Bronchial epithelial cell (primary cell): ENCODE data around the gene KATNA1. TPM values are rescaled to one million over a fixed set of nuclear protein-coding genes. Genes with fewer than 3 reads are reported as not detected.

Source experiments
- DNase-seq: peaks from one replicate; pipeline ENCODE4 v3.0.0-alpha.2; 2010; ENCODE audit warnings: low read depth
- FAIRE-seq: peaks from 2 replicates; lab custom pipeline; 2011; peaks lifted over from hg19 to GRCh38; lab: Jason Lieb, UNC
- H3K27me3 ChIP-seq: 2 replicates; pipeline ENCODE4 v1.5.1; 2011; ENCODE audit warnings: low read length; ENCODE audit not compliant: control insufficient read depth, insufficient read depth
- H3K36me3 ChIP-seq: 2 replicates; pipeline ENCODE4 v1.5.1; 2011; ENCODE audit warnings: low read length; ENCODE audit not compliant: control insufficient read depth, insufficient read depth
- H3K4me3 ChIP-seq: 2 replicates; pipeline ENCODE4 v1.5.1; 2011; ENCODE audit warnings: mild to moderate bottlenecking, low read depth, low read length, control low read depth
- total RNA-seq: library from RNA; depleted of rRNA; stranded (reverse); fragments of >200 nt; gene quantifications from 2 replicates; pipeline ENCODE4 v1.2.1, GENCODE V29; 2014
- TF ChIP-seq, protein P1 (sequence below): IDR thresholded peaks from 2 replicates; pipeline ENCODE4 v1.5.1; 2011; ENCODE audit warnings: mild to moderate bottlenecking, moderate library complexity, low read length, control low read depth, inconsistent platforms; ENCODE audit not compliant: insufficient read depth, severe bottlenecking

The KATNA1 gene
- 30.0 and 37.6 TPM in 2 replicates for total RNA-seq

DNA sequence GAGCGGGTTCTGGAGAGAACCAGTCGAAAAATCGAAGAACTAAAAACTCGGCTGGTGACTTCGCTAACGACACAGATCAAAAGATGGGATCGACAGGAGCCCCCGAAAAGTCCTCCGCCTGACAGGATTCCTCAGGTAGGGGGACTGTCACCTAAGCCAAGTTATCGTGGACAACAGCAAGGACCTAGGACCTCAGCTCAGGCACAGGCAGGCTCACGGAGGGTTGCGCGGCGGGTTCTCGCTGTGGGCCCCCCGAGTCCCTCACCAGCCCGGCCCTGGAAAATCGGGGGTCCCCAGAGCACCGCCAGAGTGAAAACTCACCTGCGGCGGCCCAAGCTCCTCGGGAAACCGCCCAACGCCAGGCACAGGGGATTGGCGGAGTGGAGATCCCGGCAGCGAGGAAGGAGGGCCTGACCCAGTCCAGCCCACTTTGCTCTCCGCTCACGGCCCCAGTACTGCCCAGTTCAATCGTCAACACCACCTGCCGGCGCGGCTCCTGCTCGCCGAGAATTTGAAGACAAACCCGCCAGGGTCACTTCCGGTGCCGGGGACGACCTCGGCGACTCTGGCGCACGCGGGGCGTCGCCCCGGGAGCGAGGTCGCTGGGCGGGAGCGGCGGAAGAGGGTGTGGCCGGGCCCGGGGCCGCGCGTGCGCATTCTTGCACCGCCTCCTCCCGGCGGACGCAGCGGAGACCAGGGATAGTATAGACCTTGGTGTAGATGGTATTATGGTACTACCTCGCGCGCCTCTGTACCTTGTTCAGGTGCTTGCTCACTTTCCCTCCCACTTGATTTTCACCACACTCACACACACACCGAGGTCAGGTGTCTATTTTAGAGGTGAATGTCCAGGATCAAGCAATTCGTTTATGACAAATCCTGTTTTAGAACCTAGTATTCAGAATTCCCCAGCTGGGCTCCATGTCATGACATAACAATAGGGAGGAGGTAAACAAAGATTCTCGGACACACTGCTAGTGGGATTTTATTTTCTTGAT is at the start of gene KATNA1:
KATNA1 (minus strand) TSS at position 567 of the 998 bp plus-strand sequence. CDS start 10,167 bp downstream, outside the sequence.
- FAIRE-seq (no peak), DNase-seq (peak; percentile 74)
- Histone ChIP-seq H3K4me3 (peak within 1 kb of the TSS; percentile 89), H3K36me3 (no peaks in the 10 kb centered on the region), H3K27me3 (no peaks in the 10 kb centered on the region)
- TF ChIP-seq, protein P1, sequence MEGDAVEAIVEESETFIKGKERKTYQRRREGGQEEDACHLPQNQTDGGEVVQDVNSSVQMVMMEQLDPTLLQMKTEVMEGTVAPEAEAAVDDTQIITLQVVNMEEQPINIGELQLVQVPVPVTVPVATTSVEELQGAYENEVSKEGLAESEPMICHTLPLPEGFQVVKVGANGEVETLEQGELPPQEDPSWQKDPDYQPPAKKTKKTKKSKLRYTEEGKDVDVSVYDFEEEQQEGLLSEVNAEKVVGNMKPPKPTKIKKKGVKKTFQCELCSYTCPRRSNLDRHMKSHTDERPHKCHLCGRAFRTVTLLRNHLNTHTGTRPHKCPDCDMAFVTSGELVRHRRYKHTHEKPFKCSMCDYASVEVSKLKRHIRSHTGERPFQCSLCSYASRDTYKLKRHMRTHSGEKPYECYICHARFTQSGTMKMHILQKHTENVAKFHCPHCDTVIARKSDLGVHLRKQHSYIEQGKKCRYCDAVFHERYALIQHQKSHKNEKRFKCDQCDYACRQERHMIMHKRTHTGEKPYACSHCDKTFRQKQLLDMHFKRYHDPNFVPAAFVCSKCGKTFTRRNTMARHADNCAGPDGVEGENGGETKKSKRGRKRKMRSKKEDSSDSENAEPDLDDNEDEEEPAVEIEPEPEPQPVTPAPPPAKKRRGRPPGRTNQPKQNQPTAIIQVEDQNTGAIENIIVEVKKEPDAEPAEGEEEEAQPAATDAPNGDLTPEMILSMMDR = peak; percentile 16

DNA sequence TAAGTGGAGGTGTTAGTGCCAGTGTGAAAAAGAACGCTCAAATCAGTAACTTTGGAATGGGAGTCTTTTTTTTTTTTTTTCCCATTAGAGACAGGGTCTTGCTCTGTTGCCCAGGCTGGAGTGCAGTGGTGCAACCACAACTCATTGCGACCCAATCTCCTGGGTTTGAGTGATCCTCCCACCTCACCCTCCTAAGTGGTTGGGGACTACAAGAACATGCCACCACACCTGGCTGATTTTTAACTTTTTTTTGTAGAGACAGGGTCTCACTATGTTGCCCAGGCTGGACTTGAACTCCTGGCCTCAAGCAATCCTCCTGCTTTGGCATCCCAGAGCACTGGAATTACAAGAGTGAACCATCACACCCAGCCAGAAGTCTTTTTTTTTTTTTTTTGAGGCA is 49.7 kb upstream of the KATNA1 start:
- DNase-seq (no peak), FAIRE-seq (no peak)
- no peaks in the 10 kb centered on the region for H3K27me3 ChIP-seq
- TF ChIP-seq, protein P1 = no peak
- H3K4me3 ChIP-seq = no peak overlapping the region
- H3K36me3 ChIP-seq = peaks cover 1% of the 10 kb centered on the region

DNA sequence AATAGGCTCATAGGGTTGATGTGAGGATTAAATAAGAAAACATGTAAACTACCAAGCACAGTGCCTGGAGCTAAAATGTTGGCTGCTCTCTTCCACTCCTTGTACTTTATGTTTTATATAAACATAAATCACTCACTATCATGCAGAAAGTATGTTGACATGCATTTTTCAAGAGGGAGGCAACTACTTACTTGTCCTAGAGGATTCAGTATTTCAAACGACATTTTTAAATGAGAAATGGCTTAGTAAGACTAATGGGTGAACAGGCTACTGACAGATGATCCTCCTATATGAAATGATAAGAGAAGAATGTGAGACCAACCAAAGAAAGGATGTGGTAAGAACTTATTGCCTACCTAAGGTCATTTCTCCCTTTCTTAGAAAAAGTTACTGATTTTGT is 48.4 kb upstream of the KATNA1 start:
- Histone ChIP-seq H3K27me3 (no peaks in the 10 kb centered on the region), H3K4me3 (no peak overlapping the region), H3K36me3 (peaks cover 1% of the 10 kb centered on the region)
- TF ChIP-seq, protein P1 = no peak
- FAIRE-seq (no peak), DNase-seq (peak; percentile 61)

DNA sequence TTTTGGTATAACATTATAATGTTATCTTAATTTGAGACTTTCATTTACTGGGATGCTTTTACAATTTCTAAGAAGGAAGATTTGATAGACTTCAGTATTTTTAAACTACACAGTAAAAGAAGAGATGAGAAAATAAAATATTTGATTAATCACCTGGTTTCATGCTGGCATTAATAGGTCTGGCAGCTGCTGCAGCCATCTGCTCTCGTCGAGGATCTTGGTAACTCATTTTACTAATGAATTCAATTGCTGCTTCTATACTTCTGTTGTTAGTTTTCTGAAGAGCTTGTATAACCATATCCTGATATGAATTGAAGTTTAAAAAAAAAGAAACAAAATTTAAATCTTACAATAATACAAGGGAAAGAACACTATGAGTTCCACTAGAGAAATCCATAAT is 46.4 kb upstream of the KATNA1 start:
- FAIRE-seq = no peak
- Histone ChIP-seq H3K4me3 (no peak overlapping the region), H3K27me3 (no peaks in the 10 kb centered on the region), H3K36me3 (peaks cover 8% of the 10 kb centered on the region)
- no peak for DNase-seq
- TF ChIP-seq, protein P1 = no peak

DNA sequence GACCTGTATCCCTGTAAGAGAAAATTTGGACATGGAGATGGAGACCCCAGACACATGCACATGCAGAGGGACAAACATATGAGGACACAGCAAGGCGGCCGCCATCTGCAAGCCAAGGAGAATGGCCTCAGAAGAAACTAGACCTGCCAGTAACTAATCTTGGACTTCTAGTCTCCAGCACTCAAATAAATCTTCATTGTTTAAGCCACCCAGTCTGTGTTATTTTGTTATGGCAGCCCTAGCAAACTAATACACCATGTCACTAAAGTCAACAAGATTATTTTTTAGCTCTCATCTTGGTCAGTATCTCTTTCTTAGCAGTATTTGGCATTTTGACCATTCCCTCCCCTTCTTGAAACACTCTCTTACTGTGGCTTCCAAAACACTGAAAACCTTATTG is 42.7 kb upstream of the KATNA1 start:
- TF ChIP-seq, protein P1 = no peak
- Histone ChIP-seq H3K36me3 (peaks cover 8% of the 10 kb centered on the region), H3K27me3 (no peaks in the 10 kb centered on the region), H3K4me3 (no peak overlapping the region)
- DNase-seq (no peak), FAIRE-seq (no peak)
